ENCODE measurements around the gene BICD1.

DNA sequence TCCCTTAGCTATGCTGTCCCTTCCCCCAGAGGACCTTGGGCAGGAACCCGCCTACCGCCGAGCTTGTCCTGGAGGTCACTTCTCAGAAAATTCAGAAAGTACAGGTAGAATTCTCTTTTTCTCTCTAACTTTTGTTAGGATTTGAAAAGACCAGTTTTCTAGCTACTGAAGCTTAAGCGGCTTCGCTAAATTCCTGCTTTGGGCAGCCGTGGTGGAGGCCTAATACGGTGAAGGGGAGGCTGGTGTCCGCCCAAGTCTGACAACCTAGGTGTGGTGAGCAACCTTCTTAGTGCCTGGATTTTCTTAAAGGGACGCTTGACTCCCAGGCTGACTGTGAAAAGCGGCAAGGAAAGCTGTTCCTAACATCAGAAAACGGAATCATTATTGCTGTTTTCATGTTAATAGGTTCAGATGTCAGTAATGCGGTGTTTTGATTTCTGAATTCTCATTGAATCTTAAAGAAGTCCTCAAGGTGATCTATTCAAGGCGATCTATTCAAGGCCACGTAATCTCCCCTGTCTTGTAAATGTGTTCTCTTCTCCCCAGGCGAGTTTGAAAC is 293.5 kb downstream of the BICD1 start:
- TF ChIP-seq SUZ12 (IDR thresholded peaks at IDR 0.05; ENCODE audit: extremely low read depth, insufficient read depth, insufficient read length), result no peak
- TF ChIP-seq ZNF274 (IDR thresholded peaks at IDR 0.05; ENCODE audit: low read depth, low read length), result no peak
- no peak for TF ChIP-seq YY1 (IDR thresholded peaks at IDR 0.05; ENCODE audit: insufficient read depth, insufficient read length)

Data from NT2/D1 (cell line).